ENCODE results near the gene RFT1. TPM values are rescaled to one million over a fixed set of nuclear protein-coding genes. Genes with fewer than 3 reads are reported as not detected.

Gene RFT1
- total RNA-seq, 5 donors from 2014 or later (not counting 1 experiment from before 2014, with no cell fraction given): 14.4 to 27.8 (median 26.6) TPM

- ChIA-PET POLR2A (interaction anchor here in 1 of 2 donors (0.7 kb wide), 1 partner anchor 9 kb away, joined by 3 read pairs; no protein-coding TSS in a partner anchor), CTCF (no interaction called here)
- H3K27me3 ChIP-seq (replicated peaks in 1 of 2; ENCODE audit: control insufficient read depth in 2 of 2, extremely low read depth in 1 of 2, insufficient read depth in 2 of 2, low read length in 1 of 2): no peaks in the 10 kb centered on the region
- 90% methylated on average over 5 of the region's 5 CpGs for WGBS (ENCODE audit: insufficient coverage)
- H3K36me3 Mint-ChIP-seq: peaks cover 6% of the 10 kb centered on the region
- H3K4me3 Mint-ChIP-seq: no peak overlapping the region
- no peaks in the 10 kb centered on the region for H3K9me3 Mint-ChIP-seq
- H3K36me3 ChIP-seq (ENCODE audit: control insufficient read depth in 2 of 2, extremely low read depth in 1 of 2, insufficient read depth in 1 of 2, low read length in 1 of 2): peaks cover 3 to 8% of the 10 kb centered on the region in 2 donors
- H3K27me3 Mint-ChIP-seq: no peaks in the 10 kb centered on the region
- no peak overlapping the region for H3K27ac ChIP-seq (ENCODE audit: low read length)
- DNase-seq (no peak), ATAC-seq (replicated peaks in 1 of 4) (no peak)
- H3K9me3 ChIP-seq: no peaks in the 10 kb centered on the region
- no peak overlapping the region for H3K4me3 ChIP-seq (ENCODE audit: control insufficient read depth in 1 of 2, extremely low read depth in 1 of 2, low read length in 1 of 2)
- peaks cover 0 to 29% of the 10 kb centered on the region in 2 experiments for H3K4me1 ChIP-seq (ENCODE audit: control insufficient read depth in 1 of 2, extremely low read depth in 1 of 2, insufficient read depth in 2 of 2, low read length in 2 of 2)
- H3K4me1 Mint-ChIP-seq: peaks cover 34 to 39% (median 36%) of the 10 kb centered on the region in 3 donors
- no peak overlapping the region for H3K27ac Mint-ChIP-seq
Observed at GRCh38 chr3:53173107-53173506, 42.9 kb upstream of the RFT1 start.

DNA sequence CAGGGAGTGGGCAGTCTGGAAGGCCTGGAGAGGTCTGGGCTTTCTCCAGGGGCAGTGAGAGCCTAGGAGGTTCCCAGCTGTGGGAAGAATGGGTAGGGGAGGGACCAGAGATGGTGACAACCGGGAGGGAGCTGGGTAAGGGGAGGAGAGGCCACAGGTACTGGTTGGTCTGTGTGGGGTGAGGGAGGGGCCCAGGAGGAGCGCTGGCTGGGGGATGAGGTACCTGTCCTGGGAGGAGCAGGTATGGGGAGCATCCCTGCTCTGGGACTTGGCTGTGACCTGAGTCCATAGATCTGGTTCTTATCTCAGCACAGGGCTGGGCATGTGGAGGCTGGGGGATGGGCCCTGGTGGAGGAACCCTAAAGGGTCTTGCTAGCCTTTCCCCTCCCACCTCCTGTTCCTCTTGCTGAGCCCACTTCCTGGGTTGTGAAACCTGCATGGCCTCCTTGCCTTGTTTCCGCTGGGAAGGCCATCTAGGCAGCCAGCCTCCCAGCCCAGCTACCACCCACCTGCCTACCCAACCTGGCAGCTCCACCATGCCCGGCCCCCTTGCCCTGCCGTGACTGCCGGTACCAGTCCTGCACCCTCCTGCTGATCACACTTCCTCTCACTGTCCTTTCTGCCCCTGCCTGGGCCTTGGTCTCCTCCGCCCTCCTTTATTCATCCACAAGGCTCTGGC is 41.7 kb upstream of the RFT1 start:
- H3K27me3 Mint-ChIP-seq: no peaks in the 10 kb centered on the region
- H3K36me3 Mint-ChIP-seq: peaks cover 3% of the 10 kb centered on the region
- 82% methylated on average over 6 of the region's 7 CpGs for WGBS (ENCODE audit: insufficient coverage)
- H3K4me3 Mint-ChIP-seq: no peak overlapping the region
- ChIA-PET POLR2A (no interaction called here), CTCF (no interaction called here)
- no peaks in the 10 kb centered on the region for H3K9me3 Mint-ChIP-seq
- H3K4me1 Mint-ChIP-seq: peaks cover 43 to 47% (median 44%) of the 10 kb centered on the region in 3 donors
- Histone ChIP-seq H3K27me3 (replicated peaks in 1 of 2; ENCODE audit: control insufficient read depth in 2 of 2, extremely low read depth in 1 of 2, insufficient read depth in 2 of 2, low read length in 1 of 2) (no peaks in the 10 kb centered on the region), H3K36me3 (ENCODE audit: control insufficient read depth in 2 of 2, extremely low read depth in 1 of 2, insufficient read depth in 1 of 2, low read length in 1 of 2) (peaks cover 3 to 8% of the 10 kb centered on the region in 2 donors), H3K4me1 (ENCODE audit: control insufficient read depth in 1 of 2, extremely low read depth in 1 of 2, insufficient read depth in 2 of 2, low read length in 2 of 2) (peaks cover 0 to 37% of the 10 kb centered on the region in 2 experiments), H3K9me3 (no peaks in the 10 kb centered on the region), H3K27ac (ENCODE audit: low read length) (no peak overlapping the region), H3K4me3 (ENCODE audit: control insufficient read depth in 1 of 2, extremely low read depth in 1 of 2, low read length in 1 of 2) (no peak overlapping the region)
- DNase-seq (no peak), ATAC-seq (replicated peaks in 1 of 4) (no peak)
- H3K27ac Mint-ChIP-seq: peak overlapping the region in 1 of 2 donors; percentile 58

GRCh38 chr3:53171064-53171418 is 40.8 kb upstream of the RFT1 start:
- H3K4me3 ChIP-seq (ENCODE audit: control insufficient read depth in 1 of 2, extremely low read depth in 1 of 2, low read length in 1 of 2): no peak overlapping the region
- ATAC-seq (replicated peaks in 1 of 4): no peak
- no peak overlapping the region for H3K27ac ChIP-seq (ENCODE audit: low read length)
- peaks cover 1 to 8% of the 10 kb centered on the region in 2 donors for H3K36me3 ChIP-seq (ENCODE audit: control insufficient read depth in 2 of 2, extremely low read depth in 1 of 2, insufficient read depth in 1 of 2, low read length in 1 of 2)
- no peak overlapping the region for H3K4me3 Mint-ChIP-seq
- peak overlapping the region in 1 of 2 donors; percentile 61 for H3K27ac Mint-ChIP-seq
- no peak for DNase-seq
- no peaks in the 10 kb centered on the region for H3K9me3 Mint-ChIP-seq
- no peaks in the 10 kb centered on the region for H3K27me3 Mint-ChIP-seq
- H3K36me3 Mint-ChIP-seq: peaks cover 3% of the 10 kb centered on the region
- CTCF ChIA-PET: no interaction called here
- peaks cover 0 to 44% of the 10 kb centered on the region in 2 experiments for H3K4me1 ChIP-seq (ENCODE audit: control insufficient read depth in 1 of 2, extremely low read depth in 1 of 2, insufficient read depth in 2 of 2, low read length in 2 of 2)
- peaks cover 43 to 53% (median 49%) of the 10 kb centered on the region in 3 donors for H3K4me1 Mint-ChIP-seq
- POLR2A ChIA-PET: no interaction called here
- H3K27me3 ChIP-seq (replicated peaks in 1 of 2; ENCODE audit: control insufficient read depth in 2 of 2, extremely low read depth in 1 of 2, insufficient read depth in 2 of 2, low read length in 1 of 2): no peaks in the 10 kb centered on the region
- 78% methylated on average over 5 of the region's 7 CpGs for WGBS (ENCODE audit: insufficient coverage)
- no peaks in the 10 kb centered on the region for H3K9me3 ChIP-seq

DNA sequence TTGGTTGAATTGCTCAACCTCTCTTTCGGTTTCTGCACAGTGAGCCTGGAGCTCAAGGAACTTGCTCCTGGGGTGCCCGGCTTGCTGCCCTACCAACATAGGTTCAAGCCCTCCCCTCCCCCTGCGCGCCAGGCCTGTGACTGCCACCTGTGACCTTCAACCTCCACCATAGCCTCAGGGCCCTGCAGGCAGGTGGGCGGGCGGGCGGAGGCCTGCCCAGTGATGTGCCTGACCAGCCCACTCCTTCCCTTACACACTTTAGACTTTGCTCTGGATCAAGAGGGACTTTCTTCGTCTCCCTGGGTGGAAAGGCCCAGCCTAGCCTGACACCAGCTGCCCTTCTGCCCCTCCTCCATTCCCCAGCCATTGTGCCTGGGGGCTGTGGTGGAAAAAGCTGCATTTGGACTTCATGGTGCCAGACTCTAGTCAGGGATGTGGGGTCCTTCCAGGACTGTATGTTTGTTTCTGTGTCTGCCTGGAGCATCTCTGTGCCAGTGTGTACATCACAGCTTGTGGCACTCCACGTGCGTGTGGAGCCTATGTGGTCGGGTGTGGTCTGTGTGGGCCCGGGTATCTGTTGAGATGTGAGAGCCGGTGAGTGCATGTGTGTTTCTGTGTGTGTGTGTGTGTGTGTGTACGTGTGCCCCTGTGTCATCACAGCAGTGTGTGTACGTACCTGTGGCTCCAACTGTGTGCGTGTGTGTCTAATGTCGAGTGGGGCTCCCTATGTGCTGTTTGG is 40.3 kb upstream of the RFT1 start:
- Mint-ChIP-seq H3K4me3 (no peak overlapping the region), H3K36me3 (peaks cover 3% of the 10 kb centered on the region), H3K27ac (peak overlapping the region in 1 of 2 donors; percentile 61), H3K4me1 (peaks cover 43 to 53% (median 49%) of the 10 kb centered on the region in 3 donors), H3K27me3 (no peaks in the 10 kb centered on the region), H3K9me3 (no peaks in the 10 kb centered on the region)
- CTCF ChIA-PET: no interaction called here
- peaks cover 0 to 7% of the 10 kb centered on the region in 2 donors for H3K36me3 ChIP-seq (ENCODE audit: control insufficient read depth in 2 of 2, extremely low read depth in 1 of 2, insufficient read depth in 1 of 2, low read length in 1 of 2)
- DNase-seq (peak in 1 of 35 experiments; percentile 30), ATAC-seq (replicated peaks in 1 of 4) (no peak)
- no peaks in the 10 kb centered on the region for H3K27me3 ChIP-seq (replicated peaks in 1 of 2; ENCODE audit: control insufficient read depth in 2 of 2, extremely low read depth in 1 of 2, insufficient read depth in 2 of 2, low read length in 1 of 2)
- POLR2A ChIA-PET: interaction anchor here in 1 of 2 donors (0.5 kb wide), 1 partner anchor 589 kb away, joined by 4 read pairs; no protein-coding TSS in a partner anchor
- no peaks in the 10 kb centered on the region for H3K9me3 ChIP-seq
- H3K27ac ChIP-seq (ENCODE audit: low read length): no peak overlapping the region
- H3K4me3 ChIP-seq (ENCODE audit: control insufficient read depth in 1 of 2, extremely low read depth in 1 of 2, low read length in 1 of 2): no peak overlapping the region
- H3K4me1 ChIP-seq (ENCODE audit: control insufficient read depth in 1 of 2, extremely low read depth in 1 of 2, insufficient read depth in 2 of 2, low read length in 2 of 2): peaks cover 0 to 44% of the 10 kb centered on the region in 2 experiments
- 67% methylated on average over 12 of the region's 17 CpGs for WGBS (ENCODE audit: insufficient coverage)

DNA sequence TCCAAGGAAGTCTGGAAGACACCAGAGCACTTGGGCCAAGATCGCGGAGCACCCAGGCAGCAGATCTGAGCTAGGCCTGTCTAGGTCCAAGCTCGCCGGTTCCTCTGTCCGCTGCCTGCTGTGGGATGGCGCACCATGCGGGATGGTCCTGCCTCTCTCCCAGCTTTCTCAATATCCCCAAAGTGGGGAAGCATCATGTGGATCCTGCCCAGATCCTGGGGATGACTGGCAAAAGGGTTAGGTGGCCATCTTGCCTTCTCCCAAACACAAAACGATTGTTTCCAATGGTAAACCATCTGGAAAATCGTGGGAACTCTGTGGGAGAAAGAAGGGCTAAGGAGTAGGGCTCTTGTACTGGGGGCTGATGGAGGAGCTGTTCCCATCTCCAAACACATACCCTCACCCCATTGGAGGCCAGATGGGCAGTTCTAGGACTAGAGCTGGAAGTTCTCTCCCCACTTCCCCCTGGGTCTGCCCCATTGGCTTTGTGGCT is 39.6 kb upstream of the RFT1 start:
- H3K27ac ChIP-seq (ENCODE audit: low read length): no peak overlapping the region
- ChIA-PET POLR2A (interaction anchor here (0.5 kb wide), 2 partner anchors 11 to 588 kb away, joined by 4 to 13 read pairs; no protein-coding TSS in a partner anchor), CTCF (no interaction called here)
- H3K27ac Mint-ChIP-seq: no peak overlapping the region
- no peak overlapping the region for H3K4me3 Mint-ChIP-seq
- no peaks in the 10 kb centered on the region for H3K9me3 Mint-ChIP-seq
- peaks cover 3% of the 10 kb centered on the region for H3K36me3 Mint-ChIP-seq
- H3K27me3 ChIP-seq (replicated peaks in 1 of 2; ENCODE audit: control insufficient read depth in 2 of 2, extremely low read depth in 1 of 2, insufficient read depth in 2 of 2, low read length in 1 of 2): no peaks in the 10 kb centered on the region
- H3K4me1 Mint-ChIP-seq: peaks cover 43 to 53% (median 52%) of the 10 kb centered on the region in 3 donors
- no peaks in the 10 kb centered on the region for H3K9me3 ChIP-seq
- H3K4me1 ChIP-seq (ENCODE audit: control insufficient read depth in 1 of 2, extremely low read depth in 1 of 2, insufficient read depth in 2 of 2, low read length in 2 of 2): peaks cover 0 to 44% of the 10 kb centered on the region in 2 experiments
- 97% methylated on average over 7 of the region's 9 CpGs for WGBS (ENCODE audit: insufficient coverage)
- H3K4me3 ChIP-seq (ENCODE audit: control insufficient read depth in 1 of 2, extremely low read depth in 1 of 2, low read length in 1 of 2): no peak overlapping the region
- no peak for DNase-seq
- ATAC-seq (replicated peaks in 1 of 4): no peak
- H3K27me3 Mint-ChIP-seq: no peaks in the 10 kb centered on the region
- peaks cover 0 to 9% of the 10 kb centered on the region in 2 donors for H3K36me3 ChIP-seq (ENCODE audit: control insufficient read depth in 2 of 2, extremely low read depth in 1 of 2, insufficient read depth in 1 of 2, low read length in 1 of 2)

- no peak overlapping the region for H3K4me3 Mint-ChIP-seq
- Histone ChIP-seq H3K9me3 (no peaks in the 10 kb centered on the region), H3K27ac (ENCODE audit: low read length) (no peak overlapping the region), H3K4me3 (ENCODE audit: control insufficient read depth in 1 of 2, extremely low read depth in 1 of 2, low read length in 1 of 2) (no peak overlapping the region), H3K4me1 (ENCODE audit: control insufficient read depth in 1 of 2, extremely low read depth in 1 of 2, insufficient read depth in 2 of 2, low read length in 2 of 2) (peaks cover 0 to 44% of the 10 kb centered on the region in 2 experiments), H3K36me3 (ENCODE audit: control insufficient read depth in 2 of 2, extremely low read depth in 1 of 2, insufficient read depth in 1 of 2, low read length in 1 of 2) (peaks cover 0 to 9% of the 10 kb centered on the region in 2 donors), H3K27me3 (replicated peaks in 1 of 2; ENCODE audit: control insufficient read depth in 2 of 2, extremely low read depth in 1 of 2, insufficient read depth in 2 of 2, low read length in 1 of 2) (no peaks in the 10 kb centered on the region)
- H3K4me1 Mint-ChIP-seq: peaks cover 43 to 53% (median 52%) of the 10 kb centered on the region in 3 donors
- H3K9me3 Mint-ChIP-seq: no peaks in the 10 kb centered on the region
- DNase-seq (no peak), ATAC-seq (replicated peaks in 1 of 4) (no peak)
- 83% methylated on average over 15 of the region's 15 CpGs for WGBS (ENCODE audit: insufficient coverage)
- no peaks in the 10 kb centered on the region for H3K27me3 Mint-ChIP-seq
- H3K36me3 Mint-ChIP-seq: peaks cover 3% of the 10 kb centered on the region
- CTCF ChIA-PET: no interaction called here
- POLR2A ChIA-PET: interaction anchor here in 1 of 2 donors (0.5 kb wide), 1 partner anchor 10 kb away, joined by 13 read pairs; no protein-coding TSS in a partner anchor
- no peak overlapping the region for H3K27ac Mint-ChIP-seq
Observed at GRCh38 chr3:53169045-53169831, 39.0 kb upstream of the RFT1 start.

All from T-cell (primary cell).